GM21619 (cell line): Measurements from ENCODE around the gene CRACR2A.

Experiments used
- ATAC-seq: cut with Tn5 transposase; IDR thresholded peaks from one replicate; pipeline ENCODE4 v1.9.1; 2021; ENCODE audit not compliant: unreplicated experiment

The CRACR2A gene

GRCh38 chr12:3622822-3623690, 129.9 kb downstream of the CRACR2A start:
- no peak for ATAC-seq

- no peak for ATAC-seq
Observed at GRCh38 chr12:3622021-3622821, 130.7 kb downstream of the CRACR2A start.

- ATAC-seq = no peak
Observed at GRCh38 chr12:3620856-3621255, 132.1 kb downstream of the CRACR2A start.

GRCh38 chr12:3617565-3617964, 135.3 kb downstream of the CRACR2A start:
- no peak for ATAC-seq

GRCh38 chr12:3615862-3616261, 137.0 kb downstream of the CRACR2A start:
- ATAC-seq = no peak

- ATAC-seq = no peak
Observed at GRCh38 chr12:3614806-3615466, 138.0 kb downstream of the CRACR2A start.

GRCh38 chr12:3613641-3614395, 139.1 kb downstream of the CRACR2A start:
- ATAC-seq = no peak

- ATAC-seq = no peak
Observed at GRCh38 chr12:3611860-3612703, 140.8 kb downstream of the CRACR2A start.

- no peak for ATAC-seq
Observed at GRCh38 chr12:3607821-3608220, 145.1 kb downstream of the CRACR2A start.

GRCh38 chr12:3607039-3607720, 145.7 kb downstream of the CRACR2A start:
- ATAC-seq = no peak

GRCh38 chr12:3606128-3606527, 146.8 kb downstream of the CRACR2A start:
- no peak for ATAC-seq

GRCh38 chr12:3605692-3606091, 147.2 kb downstream of the CRACR2A start:
- ATAC-seq = no peak

- ATAC-seq = no peak
Observed at GRCh38 chr12:3604748-3605586, 147.9 kb downstream of the CRACR2A start.

- ATAC-seq = no peak
Observed at GRCh38 chr12:3604286-3604685, 148.6 kb downstream of the CRACR2A start.

GRCh38 chr12:3603576-3603975, 149.3 kb downstream of the CRACR2A start:
- ATAC-seq = no peak

- no peak for ATAC-seq
Observed at GRCh38 chr12:3602488-3602887, 150.4 kb downstream of the CRACR2A start.

GRCh38 chr12:3601461-3602150, 151.3 kb downstream of the CRACR2A start:
- ATAC-seq = no peak

GRCh38 chr12:3600951-3601350, 152.0 kb downstream of the CRACR2A start:
- ATAC-seq = no peak
